Activated CD4-positive, CD25-positive, alpha-beta regulatory T cell treated with anti-CD3 and anti-CD28 coated beads, Interleukin-2, amount 50 U/mL, for 24 hours (primary cell): ENCODE measurements around the gene GSTO2.

Experiments used
- ATAC-seq, 2 donors: fragments of 150-1000 bp; cut with Tn5 transposase; one replicate each; pipeline ENCODE4 v1.10.0; 2021; ENCODE audit warnings: mild to moderate bottlenecking in 1 of 2, moderate library complexity in 1 of 2

GSTO2 gene

DNA sequence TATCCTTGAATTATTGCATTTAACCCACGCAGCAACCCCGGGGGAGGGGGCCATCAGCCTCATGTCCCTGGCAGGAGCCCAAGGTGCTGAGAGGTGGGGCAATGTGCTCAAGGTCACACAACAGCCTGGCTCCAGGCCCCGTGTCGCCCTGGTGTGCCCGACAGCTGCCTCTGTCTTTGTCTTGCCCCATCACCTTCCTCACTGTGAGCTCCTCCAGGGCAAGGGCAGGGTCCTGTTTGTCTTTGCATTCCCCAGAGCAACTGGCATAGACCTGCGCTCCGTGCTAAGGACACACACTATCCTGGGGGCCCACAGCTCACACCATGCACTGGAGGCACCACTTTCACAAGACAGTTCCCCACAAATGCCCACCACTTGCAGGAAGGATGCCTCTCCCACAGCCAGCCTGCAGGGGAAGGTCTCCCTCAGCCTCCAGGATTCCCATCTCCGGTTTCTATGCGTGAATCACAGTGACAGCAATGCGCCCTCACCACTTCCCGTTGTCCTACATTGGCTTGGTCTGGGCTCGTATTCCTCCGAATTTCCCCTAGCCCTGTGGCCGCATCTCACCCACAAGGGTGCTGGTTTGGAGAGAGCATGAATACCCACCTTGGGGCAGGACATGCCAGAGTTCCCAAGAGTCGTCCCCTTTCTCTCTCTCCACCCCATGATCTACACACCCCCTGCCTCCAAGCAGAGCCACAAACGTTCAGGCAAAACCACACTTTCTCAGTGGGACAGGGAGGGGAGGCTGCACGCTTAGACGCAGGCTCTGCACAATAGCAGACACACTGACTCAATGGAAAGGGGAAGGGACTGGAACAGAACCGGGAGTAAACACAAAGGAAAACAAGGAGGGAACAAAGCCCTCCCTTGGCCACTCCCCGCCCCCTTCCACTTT lies 59.0 kb downstream of the GSTO2 start:
- ATAC-seq = no peak

DNA sequence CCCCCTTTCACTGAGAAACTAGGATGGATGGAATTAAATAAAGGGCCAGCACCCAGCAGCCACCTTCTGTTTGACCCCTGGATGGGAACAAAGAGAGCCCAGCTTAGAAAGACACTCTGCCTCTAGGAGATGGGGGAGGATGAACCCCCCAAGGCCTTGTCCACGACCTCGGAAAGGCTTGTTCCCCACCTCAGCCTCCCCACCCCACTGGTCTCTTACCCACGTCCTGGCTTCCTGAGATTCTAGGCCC lies 59.6 kb downstream of the GSTO2 start:
- no peak for ATAC-seq

DNA sequence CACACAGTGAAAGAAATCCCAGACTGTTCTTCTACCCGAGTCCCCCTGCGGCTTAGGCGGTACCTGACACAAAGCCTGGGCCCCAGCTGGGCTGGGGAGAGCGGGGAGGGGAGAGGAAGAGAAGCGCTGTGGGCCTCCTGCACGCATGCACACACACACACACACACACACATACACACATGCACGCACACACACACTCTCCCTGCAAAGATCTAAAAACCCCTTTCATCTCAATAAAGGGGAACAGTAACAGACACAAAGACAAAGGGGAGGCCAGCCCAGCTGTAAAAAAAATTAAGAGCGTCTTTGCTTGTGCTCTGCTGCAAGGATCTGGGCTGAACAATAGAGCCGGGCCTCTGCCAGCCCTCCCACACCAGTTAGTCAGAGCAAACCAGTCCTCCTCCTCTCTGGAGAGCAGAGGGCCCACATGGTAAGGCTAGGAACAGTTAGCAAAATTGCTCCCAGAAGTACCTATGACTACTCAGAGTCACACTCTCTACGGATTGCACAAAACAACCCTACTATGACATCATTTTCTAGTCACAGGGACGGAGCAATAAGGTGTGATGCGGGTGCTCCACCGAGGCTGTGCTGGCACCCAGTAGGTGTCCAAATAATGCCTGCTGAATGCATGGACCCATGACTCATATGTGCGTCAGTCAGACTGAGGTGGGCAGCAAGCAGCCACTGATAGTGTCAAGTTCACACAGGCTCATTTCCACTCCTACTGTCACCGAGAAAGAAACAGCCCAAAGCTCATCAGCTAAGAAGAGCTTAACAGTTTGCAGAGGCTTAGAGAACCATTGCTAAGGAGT lies 60.1 kb downstream of the GSTO2 start:
- ATAC-seq = peak; percentile 88 to 90

- ATAC-seq = no peak
These were observed 60.8 kb downstream of the GSTO2 start for GRCh38 chr10:104329735-104330134.

DNA sequence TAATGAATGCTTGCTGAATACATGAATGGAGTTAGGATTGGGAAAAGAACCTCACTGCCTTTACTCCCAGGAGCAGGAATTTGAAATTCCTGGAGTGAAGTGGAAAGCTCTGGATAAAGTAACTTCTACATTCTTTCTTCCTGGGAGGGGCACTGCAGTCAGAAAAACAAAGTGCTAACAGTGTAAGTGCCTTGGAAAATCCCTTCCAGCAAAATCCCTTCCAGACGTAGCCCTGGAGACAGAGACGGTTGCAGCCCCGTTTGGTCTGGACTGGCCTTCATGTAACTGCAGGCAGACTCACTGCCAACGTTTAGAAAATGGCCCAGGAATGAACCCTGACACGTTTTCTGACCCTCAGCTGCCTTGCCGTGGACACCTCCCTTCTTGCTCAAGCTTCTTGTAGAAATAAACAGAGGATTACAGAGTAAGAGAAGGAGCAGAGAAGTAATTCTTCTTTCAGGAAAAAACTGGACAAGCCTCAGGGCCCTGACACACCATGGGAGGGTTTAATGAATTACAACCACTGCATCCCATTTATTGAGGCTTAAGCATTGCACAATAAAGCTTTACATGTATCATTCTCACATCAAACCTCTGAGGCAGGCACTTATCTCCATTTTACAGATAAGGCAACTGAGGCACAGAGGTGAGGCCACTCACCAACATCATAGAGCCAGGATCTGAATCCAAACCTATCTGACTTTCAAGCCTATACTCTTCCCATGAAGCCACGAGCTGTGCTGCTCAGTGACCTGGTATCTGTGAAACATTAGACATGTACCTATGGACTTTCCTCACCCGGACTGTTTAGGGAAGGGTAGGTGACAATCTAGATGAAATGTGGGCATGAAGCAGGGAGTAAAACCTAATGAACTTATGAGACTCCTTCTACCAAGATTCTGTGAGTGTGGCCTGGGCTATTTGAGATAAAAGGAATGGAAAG lies 61.5 kb downstream of the GSTO2 start:
- ATAC-seq = no peak

- ATAC-seq = no peak
These were observed 62.3 kb downstream of the GSTO2 start for GRCh38 chr10:104331208-104331838.

DNA sequence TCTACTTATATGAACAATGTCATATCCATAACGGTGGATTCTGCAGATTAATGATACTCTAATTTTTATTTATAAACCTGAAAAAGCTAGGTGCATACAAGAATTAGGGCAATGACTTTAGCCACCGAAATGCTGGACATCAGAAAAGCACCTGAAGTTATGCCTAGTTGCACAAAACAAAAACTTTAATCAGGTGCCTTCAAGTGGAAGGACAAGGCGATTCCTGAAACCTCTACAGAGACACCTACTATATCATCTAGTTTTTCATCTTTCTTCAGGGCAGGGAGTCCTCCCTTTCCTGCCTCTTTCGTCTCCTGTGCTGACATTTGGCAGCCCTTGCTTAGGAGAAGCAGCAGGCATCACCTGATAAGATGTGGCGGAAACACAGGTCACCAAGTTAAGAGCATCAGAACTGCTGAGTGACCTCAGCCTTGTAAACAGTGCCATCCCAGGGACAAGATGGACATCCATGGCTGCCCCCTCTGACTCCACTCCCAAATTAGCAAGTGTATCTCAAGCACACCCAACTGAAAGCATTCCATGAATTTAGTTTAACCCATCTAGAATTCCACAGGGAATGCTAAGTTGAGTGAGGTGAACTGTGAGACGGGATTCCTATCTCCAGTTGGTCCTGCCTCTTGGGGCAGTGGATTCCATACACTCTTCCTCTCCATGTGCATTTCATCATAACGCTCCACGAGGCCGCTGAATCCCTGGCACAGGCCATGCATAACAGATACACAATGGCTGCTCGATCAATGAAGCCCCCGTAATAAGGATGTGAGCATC lies 63.5 kb downstream of the GSTO2 start:
- no peak for ATAC-seq

DNA sequence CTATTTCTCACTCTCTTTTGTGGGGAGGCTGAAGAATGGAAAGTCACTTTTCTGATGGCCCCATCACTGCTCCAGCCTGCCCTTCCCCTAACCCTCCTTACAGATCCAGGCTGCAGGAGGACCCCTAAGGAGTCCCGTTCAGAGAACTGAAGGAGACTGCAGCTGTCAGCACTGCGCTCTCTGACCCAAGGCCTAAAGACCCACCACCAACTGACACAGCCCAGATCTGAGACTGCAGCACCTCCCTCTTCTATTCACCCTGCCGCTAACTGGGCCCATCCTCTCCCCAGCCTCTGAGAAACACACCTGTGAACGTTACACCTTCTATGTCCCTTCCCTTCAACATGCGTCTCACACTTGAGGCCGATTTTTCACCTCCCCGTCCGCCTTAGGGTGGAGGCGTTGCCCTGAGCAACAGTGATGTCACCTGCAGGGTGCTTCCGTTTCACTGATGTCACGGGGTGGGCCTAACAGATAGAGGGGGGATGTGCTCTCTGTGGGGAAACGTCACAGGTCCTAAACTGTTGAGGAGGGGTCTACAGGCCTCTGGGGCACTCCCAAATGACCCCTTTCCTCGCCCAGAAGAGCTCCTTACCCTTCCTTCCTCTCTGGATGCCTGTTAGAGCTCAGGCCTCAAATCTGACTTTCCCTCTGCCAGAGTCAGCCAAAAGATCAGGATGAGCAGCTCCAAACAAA lies 64.2 kb downstream of the GSTO2 start:
- no peak for ATAC-seq

- ATAC-seq = no peak
These were observed 64.9 kb downstream of the GSTO2 start for GRCh38 chr10:104333728-104334373.

- ATAC-seq = no peak
These were observed 65.6 kb downstream of the GSTO2 start for GRCh38 chr10:104334561-104334960.

DNA sequence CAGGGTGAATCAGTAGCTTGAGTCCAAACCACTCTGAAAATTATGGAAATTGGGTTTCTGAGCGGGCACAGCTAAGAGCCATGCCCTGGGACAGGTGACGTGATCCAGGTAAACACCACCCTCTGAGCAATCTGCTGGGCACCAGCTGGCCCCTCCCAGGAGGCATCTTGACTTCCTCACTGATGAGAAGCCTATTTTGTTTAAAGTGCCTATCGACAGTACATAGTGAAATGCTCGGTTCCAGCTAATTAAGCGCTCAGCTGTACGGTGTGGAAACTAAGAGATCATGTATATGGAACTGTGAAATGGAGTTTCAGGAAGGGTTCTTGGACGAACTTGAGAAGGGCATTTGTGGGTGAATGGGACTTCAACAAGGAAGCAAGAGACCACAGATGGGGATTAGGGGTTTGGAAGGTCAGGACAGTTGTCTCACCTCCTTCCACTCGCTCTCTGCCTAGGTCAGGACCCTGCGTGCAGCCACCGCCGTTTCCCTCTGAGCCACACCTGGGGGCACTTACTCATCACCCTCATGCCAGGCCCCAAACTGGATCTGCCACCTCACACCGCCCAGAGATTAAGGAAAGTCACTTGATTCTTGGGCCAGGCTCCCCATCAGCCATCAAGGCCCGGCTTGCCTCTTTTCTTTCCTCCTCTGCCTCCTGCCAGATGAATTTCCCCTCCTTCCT lies 66.1 kb downstream of the GSTO2 start:
- no peak for ATAC-seq

DNA sequence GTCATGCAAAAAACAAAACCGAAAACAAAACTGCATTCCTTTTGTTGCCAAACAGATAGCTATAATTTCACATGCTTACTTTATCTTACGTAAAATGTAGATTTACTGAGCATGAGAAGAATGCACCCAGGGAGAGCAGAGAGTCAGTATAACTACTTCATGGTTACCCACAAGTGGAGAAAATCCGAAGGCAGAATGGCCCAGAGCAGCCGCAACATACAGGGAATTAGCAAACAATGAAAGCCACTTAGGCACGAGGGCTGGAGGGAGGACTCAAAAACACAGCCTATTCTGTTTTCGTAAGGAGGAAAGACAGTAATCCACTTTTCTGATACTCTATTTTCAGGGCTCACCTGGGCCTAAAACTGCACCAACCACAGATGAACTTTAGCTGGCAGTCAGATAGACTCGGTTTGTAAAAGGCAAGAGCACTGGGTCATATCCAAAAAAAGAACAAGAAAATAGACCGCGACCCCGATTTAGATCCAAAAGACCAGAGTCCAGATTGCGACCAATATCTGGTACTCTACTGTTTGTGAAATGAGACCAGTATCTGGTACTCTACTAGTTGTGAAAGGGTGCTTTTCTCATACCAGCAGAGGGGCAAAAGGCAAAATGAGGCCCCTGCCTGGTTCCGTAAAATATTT lies 68.0 kb downstream of the GSTO2 start:
- ATAC-seq = no peak

- ATAC-seq = peak; percentile 9 to 23
These were observed 68.6 kb downstream of the GSTO2 start for GRCh38 chr10:104337521-104337984.

GRCh38 chr10:104337985-104338735 lies 69.2 kb downstream of the GSTO2 start, which contains the start of gene ITPRIP:
TSS of gene ITPRIP (minus strand) at chr10:104338465. CDS start at chr10:104316051, 22,414 bp downstream.
- ATAC-seq = peak; percentile 86 to 88

- no peak for ATAC-seq
These were observed 70.6 kb downstream of the GSTO2 start for GRCh38 chr10:104339469-104340110.

- ATAC-seq = no peak
These were observed 71.1 kb downstream of the GSTO2 start for GRCh38 chr10:104340111-104340526.

DNA sequence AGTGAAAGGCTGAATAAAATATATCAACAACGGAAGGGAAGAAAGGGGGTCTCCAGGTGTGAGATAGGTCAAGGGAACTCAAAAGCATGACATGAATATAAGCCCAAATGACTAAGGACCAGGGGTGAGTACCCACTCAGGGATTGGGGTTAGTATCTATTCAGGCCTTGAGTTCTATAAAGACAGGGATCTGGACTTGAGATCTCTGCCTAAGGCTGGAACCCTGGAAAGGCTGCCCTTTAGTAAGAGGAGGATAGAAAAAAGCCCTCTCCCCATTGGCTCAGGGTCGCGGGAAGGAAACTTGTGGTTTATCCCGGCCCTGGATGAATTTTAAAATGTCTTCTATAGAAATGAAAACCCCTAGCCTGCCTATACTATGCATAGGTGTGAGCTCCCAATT lies 71.7 kb downstream of the GSTO2 start:
- no peak for ATAC-seq

DNA sequence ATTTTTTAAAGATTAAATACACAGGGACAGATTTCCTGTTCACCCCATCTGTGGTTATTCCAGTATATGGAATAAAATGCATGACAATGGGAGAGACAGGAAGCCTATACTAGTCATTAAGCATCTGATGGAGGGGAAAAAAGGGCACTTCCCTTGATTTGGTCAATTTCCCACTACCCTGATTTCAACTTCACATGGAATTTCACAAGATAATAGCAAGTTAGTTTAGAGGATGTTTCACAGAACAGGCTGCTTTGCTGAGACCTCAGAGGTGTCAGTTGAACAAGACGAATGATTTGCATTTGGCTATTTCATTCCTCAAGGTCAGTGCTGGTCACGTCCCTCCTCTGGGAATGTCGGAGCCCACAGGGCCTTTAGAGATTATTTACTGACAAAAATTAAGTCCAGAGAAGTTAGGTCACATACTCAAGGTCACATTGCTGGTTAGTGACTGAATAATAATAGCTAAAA lies 74.0 kb downstream of the GSTO2 start:
- no peak for ATAC-seq
